ENCODE results near the gene DBH.

- TF ChIP-seq CTCF (IDR thresholded peaks at IDR 0.05) (no peak), POLR2A (IDR thresholded peaks at IDR 0.05) (no peak)
These were observed 29.5 kb upstream of the DBH start for GRCh38 chr9:133606708-133607025.

All from adrenal gland (tissue), 5 donors.